ENCODE data around the gene PRRC2A.

PRRC2A gene

GRCh38 chr6:31574106-31575061, 46.1 kb upstream of the PRRC2A start:
- H3K4me2 ChIP-seq (ENCODE audit: low read length), result no peak overlapping the region
- H3K9me3 ChIP-seq (ENCODE audit: insufficient read depth, low read depth, low read length), result no peaks in the 10 kb centered on the region
- H3K18ac ChIP-seq (ENCODE audit: low read length), result peak overlapping the region; percentile 49
- H3K27me3 ChIP-seq (ENCODE audit: insufficient read depth, low read length), result no peaks in the 10 kb centered on the region
- no peaks in the 10 kb centered on the region for H3K79me2 ChIP-seq (ENCODE audit: control insufficient read depth, insufficient read depth, low read length, poor library complexity)
- H4K12ac ChIP-seq (ENCODE audit: low read depth, low read length), result no peak overlapping the region
- peak overlapping the region; percentile 26 for H2BK5ac ChIP-seq (ENCODE audit: low read depth, low read length, poor library complexity)
- peak overlapping the region; percentile 58 for H3K14ac ChIP-seq (ENCODE audit: low read length)
- H3K9ac ChIP-seq (ENCODE audit: low read length), result no peak overlapping the region
- H4K8ac ChIP-seq (ENCODE audit: low read depth, low read length), result peak overlapping the region; percentile 64
- peak overlapping the region; percentile 5 for H3K27ac ChIP-seq (ENCODE audit: low read depth, low read length)
- H2BK120ac ChIP-seq (ENCODE audit: insufficient read depth, low read length, poor library complexity), result peak overlapping the region; percentile 61
- H3K79me1 ChIP-seq (ENCODE audit: low read length), result peaks cover 44% of the 10 kb centered on the region
- H3K4ac ChIP-seq (ENCODE audit: low read depth, low read length), result peak overlapping the region; percentile 23
- peak overlapping the region; percentile 22 for H4K91ac ChIP-seq (ENCODE audit: low read depth, low read length)
- H2BK12ac ChIP-seq (ENCODE audit: low read length), result peak overlapping the region; percentile 96
- H3K4me1 ChIP-seq (ENCODE audit: control insufficient read depth in 1 of 2, insufficient read depth in 2 of 2, low read length in 2 of 2), result peaks cover 46 to 55% of the 10 kb centered on the region in 2 experiments
- DNase-seq, result no peak
- H3K36me3 ChIP-seq (ENCODE audit: control insufficient read depth in 1 of 2, insufficient read depth in 2 of 2, low read length in 2 of 2), result no peaks in the 10 kb centered on the region
- H2AK5ac ChIP-seq (ENCODE audit: low read length), result peak overlapping the region; percentile 75
- no peak overlapping the region for H3K23ac ChIP-seq (ENCODE audit: low read length)
- WGBS (ENCODE audit: extremely low coverage, insufficient coverage, insufficient read length), result no CpG with 5 or more reads among the region's 14 CpGs
- no peak overlapping the region for H3K4me3 ChIP-seq (ENCODE audit: low read depth, low read length)
- H2AFZ ChIP-seq (ENCODE audit: insufficient read depth, low read length, poor library complexity), result peak overlapping the region; percentile 80

- H3K18ac ChIP-seq (ENCODE audit: low read length), result peak within 1 kb of the TSS; percentile 5
- H3K23ac ChIP-seq (ENCODE audit: low read length), result no peak within 1 kb of the TSS
- H4K12ac ChIP-seq (ENCODE audit: low read depth, low read length), result no peak within 1 kb of the TSS
- peak within 1 kb of the TSS; percentile 75 for H2AK5ac ChIP-seq (ENCODE audit: low read length)
- peak within 1 kb of the TSS; percentile 58 for H3K14ac ChIP-seq (ENCODE audit: low read length)
- H3K36me3 ChIP-seq (ENCODE audit: control insufficient read depth in 1 of 2, insufficient read depth in 2 of 2, low read length in 2 of 2), result no peaks in the 10 kb centered on the region
- peak within 1 kb of the TSS; percentile 23 for H3K27ac ChIP-seq (ENCODE audit: low read depth, low read length)
- peaks cover 44% of the 10 kb centered on the region for H3K79me1 ChIP-seq (ENCODE audit: low read length)
- peak within 1 kb of the TSS; percentile 61 for H2BK120ac ChIP-seq (ENCODE audit: insufficient read depth, low read length, poor library complexity)
- H3K27me3 ChIP-seq (ENCODE audit: insufficient read depth, low read length), result no peaks in the 10 kb centered on the region
- H4K91ac ChIP-seq (ENCODE audit: low read depth, low read length), result peak within 1 kb of the TSS; percentile 75
- H3K4me2 ChIP-seq (ENCODE audit: low read length), result peak within 1 kb of the TSS; percentile 33
- peaks cover 48 to 60% of the 10 kb centered on the region in 2 experiments for H3K4me1 ChIP-seq (ENCODE audit: control insufficient read depth in 1 of 2, insufficient read depth in 2 of 2, low read length in 2 of 2)
- H3K79me2 ChIP-seq (ENCODE audit: control insufficient read depth, insufficient read depth, low read length, poor library complexity), result no peaks in the 10 kb centered on the region
- H4K8ac ChIP-seq (ENCODE audit: low read depth, low read length), result peak within 1 kb of the TSS; percentile 32
- H3K4ac ChIP-seq (ENCODE audit: low read depth, low read length), result peak within 1 kb of the TSS; percentile 23
- no peak within 1 kb of the TSS for H3K4me3 ChIP-seq (ENCODE audit: low read depth, low read length)
- peak; percentile 26 to 56 for DNase-seq
- H2BK5ac ChIP-seq (ENCODE audit: low read depth, low read length, poor library complexity), result peak within 1 kb of the TSS; percentile 38
- H3K9me3 ChIP-seq (ENCODE audit: insufficient read depth, low read depth, low read length), result no peaks in the 10 kb centered on the region
- H2BK12ac ChIP-seq (ENCODE audit: low read length), result peak within 1 kb of the TSS; percentile 96
- peak within 1 kb of the TSS; percentile 80 for H2AFZ ChIP-seq (ENCODE audit: insufficient read depth, low read length, poor library complexity)
- H3K9ac ChIP-seq (ENCODE audit: low read length), result no peak within 1 kb of the TSS
- no CpG with 5 or more reads among the region's 19 CpGs for WGBS (ENCODE audit: extremely low coverage, insufficient coverage, insufficient read length)
These were observed 45.1 kb upstream of the PRRC2A start, which contains the start of gene TNF for GRCh38 chr6:31575335-31575901. TSS of gene TNF (plus strand) at chr6:31575565. CDS start at chr6:31575742, 177 bp downstream.

- no peak overlapping the region for H3K4ac ChIP-seq (ENCODE audit: low read depth, low read length)
- no peak for DNase-seq
- peak overlapping the region; percentile 96 for H2BK12ac ChIP-seq (ENCODE audit: low read length)
- no peak overlapping the region for H4K12ac ChIP-seq (ENCODE audit: low read depth, low read length)
- H3K23ac ChIP-seq (ENCODE audit: low read length), result no peak overlapping the region
- H3K18ac ChIP-seq (ENCODE audit: low read length), result peak overlapping the region; percentile 5
- no peaks in the 10 kb centered on the region for H3K36me3 ChIP-seq (ENCODE audit: control insufficient read depth in 1 of 2, insufficient read depth in 2 of 2, low read length in 2 of 2)
- peak overlapping the region; percentile 3 for H2AK5ac ChIP-seq (ENCODE audit: low read length)
- no peak overlapping the region for H3K4me3 ChIP-seq (ENCODE audit: low read depth, low read length)
- peaks cover 4% of the 10 kb centered on the region for H3K79me2 ChIP-seq (ENCODE audit: control insufficient read depth, insufficient read depth, low read length, poor library complexity)
- H2AFZ ChIP-seq (ENCODE audit: insufficient read depth, low read length, poor library complexity), result no peak overlapping the region
- H3K14ac ChIP-seq (ENCODE audit: low read length), result peak overlapping the region; percentile 9
- peaks cover 51 to 63% of the 10 kb centered on the region in 2 experiments for H3K4me1 ChIP-seq (ENCODE audit: control insufficient read depth in 1 of 2, insufficient read depth in 2 of 2, low read length in 2 of 2)
- H3K9ac ChIP-seq (ENCODE audit: low read length), result no peak overlapping the region
- 100% methylated on average over 4 of the region's 8 CpGs for WGBS (ENCODE audit: extremely low coverage, insufficient coverage, insufficient read length)
- H3K79me1 ChIP-seq (ENCODE audit: low read length), result peaks cover 50% of the 10 kb centered on the region
- peak overlapping the region; percentile 75 for H4K91ac ChIP-seq (ENCODE audit: low read depth, low read length)
- H3K27ac ChIP-seq (ENCODE audit: low read depth, low read length), result peak overlapping the region; percentile 23
- H2BK120ac ChIP-seq (ENCODE audit: insufficient read depth, low read length, poor library complexity), result peak overlapping the region; percentile 65
- H2BK5ac ChIP-seq (ENCODE audit: low read depth, low read length, poor library complexity), result peak overlapping the region; percentile 38
- H3K4me2 ChIP-seq (ENCODE audit: low read length), result peak overlapping the region; percentile 20
- H3K27me3 ChIP-seq (ENCODE audit: insufficient read depth, low read length), result no peaks in the 10 kb centered on the region
- H4K8ac ChIP-seq (ENCODE audit: low read depth, low read length), result no peak overlapping the region
- H3K9me3 ChIP-seq (ENCODE audit: insufficient read depth, low read depth, low read length), result no peaks in the 10 kb centered on the region
These were observed 44.4 kb upstream of the PRRC2A start for GRCh38 chr6:31575952-31576685.

Data from trophoblast cell (in vitro differentiated cells and primary cell).